Measurements from ENCODE around the gene CSH2. TPM values are rescaled to one million over a fixed set of nuclear protein-coding genes. Genes with fewer than 3 reads are reported as not detected.

Gene CSH2
- total RNA-seq, 1 donor from 2014 or later: not detected

DNA sequence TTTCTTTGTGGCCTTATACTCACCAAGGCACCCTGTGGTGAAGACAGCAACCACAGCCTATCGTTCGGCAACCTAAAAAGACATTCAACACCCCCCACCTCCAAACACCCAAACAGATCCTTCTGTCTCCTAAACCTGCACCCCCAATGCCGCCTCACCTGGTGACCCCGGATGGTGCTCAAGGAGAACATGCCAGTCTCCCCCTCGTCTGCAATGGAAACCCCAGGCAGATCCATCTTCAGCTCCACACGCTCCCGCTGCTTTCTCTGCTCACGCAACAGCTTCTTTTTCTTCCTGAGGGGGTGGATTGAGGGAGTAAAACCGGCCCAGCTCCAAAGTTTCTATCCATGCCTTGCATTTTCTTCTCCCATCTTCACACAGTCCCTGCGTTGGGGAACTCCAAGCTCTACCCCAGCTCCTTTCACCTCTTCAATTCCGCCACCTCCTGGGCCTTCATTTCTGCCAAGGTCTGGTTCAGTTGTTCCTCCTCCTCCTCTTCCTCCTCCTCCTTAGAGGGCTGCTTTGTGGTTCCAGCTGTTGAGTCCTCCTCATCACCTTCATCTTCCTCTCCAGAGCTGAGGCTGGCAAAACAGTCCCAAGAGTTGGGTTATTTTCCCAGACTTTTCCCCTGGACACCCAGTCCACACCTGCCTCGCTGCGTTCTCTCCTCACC, 49.7 kb downstream of the CSH2 start:
- no peak for DNase-seq (ENCODE audit: low spot score in 2 of 2)

DNA sequence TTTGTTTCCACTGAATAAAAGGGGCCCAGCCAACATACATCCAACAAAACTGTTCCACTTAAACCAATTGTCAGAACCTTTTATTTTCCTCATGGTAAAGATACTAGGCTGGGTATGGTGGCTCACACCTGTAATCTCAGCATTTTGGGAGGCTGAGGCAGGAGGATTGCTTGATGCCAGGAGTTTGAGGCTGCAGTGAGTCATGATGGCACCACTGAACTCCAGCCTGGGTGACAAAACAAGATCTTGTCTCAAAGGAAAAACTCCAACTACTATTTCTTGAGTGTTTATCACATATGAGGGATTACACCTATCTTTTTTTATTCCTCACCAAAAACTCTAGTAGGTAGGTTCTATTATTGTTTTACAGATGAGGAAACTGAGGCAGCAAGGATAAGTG, 50.9 kb downstream of the CSH2 start:
- no peak for DNase-seq (ENCODE audit: low spot score in 2 of 2)
- no peak for FAIRE-seq

More for the DNA sequence above, 49.7 kb downstream of the CSH2 start:
- no peak for FAIRE-seq

Small RNA genes within 50 kb of the gene (small RNA-seq; reads per million reads assigned to genes)
- gene AC040958.1: not detected
- not detected for gene AC127029.1
- not detected for gene GH1

Other genes starting within 250 kb of the CSH2 start
- 19.2 TPM for gene LIMD2, start 173.6 kb downstream of the CSH2 start, total RNA-seq
- gene STRADA, start 131.9 kb downstream of the CSH2 start, total RNA-seq: 19.6 TPM
- gene CCDC47, start 100.1 kb downstream of the CSH2 start, total RNA-seq: 49.3 TPM
- gene DDX42, start 99.5 kb downstream of the CSH2 start, total RNA-seq: 64.0 TPM
- 47.3 TPM for gene PSMC5, start 46.2 kb downstream of the CSH2 start, total RNA-seq
- gene FTSJ3, start 46.0 kb downstream of the CSH2 start, total RNA-seq: 34.6 TPM
- 9.4 TPM for gene SMARCD2, start 31.0 kb downstream of the CSH2 start, total RNA-seq
- not detected for gene GH2, start 8.3 kb upstream of the CSH2 start, total RNA-seq
- not detected for gene CSH1, start 22.9 kb upstream of the CSH2 start, total RNA-seq
- not detected for gene CSHL1, start 37.6 kb upstream of the CSH2 start, total RNA-seq
- not detected for gene GH1, start 45.2 kb upstream of the CSH2 start, total RNA-seq
- gene CD79B, start 58.7 kb upstream of the CSH2 start, total RNA-seq: under 0.01 TPM
- gene SCN4A, start 99.2 kb upstream of the CSH2 start, total RNA-seq: not detected
- gene PRR29, start 124.7 kb upstream of the CSH2 start, total RNA-seq: 2.0 TPM
- gene ICAM2, start 147.0 kb upstream of the CSH2 start, total RNA-seq: 7.3 TPM

Data from frontal cortex (tissue), 4 donors.